Stomach (tissue), 9 donors: ENCODE measurements around the gene ESCO1. TPM values are rescaled to one million over a fixed set of nuclear protein-coding genes. Genes with fewer than 3 reads are reported as not detected.

Source experiments
- DNase-seq, 2 donors: peaks; one replicate each; pipeline versions ENCODE4 v3.0.0 to v3.0.0-alpha.2; 2013 to 2019
- H3K27ac ChIP-seq, 5 donors: fragments of 200-600 bp in 4 of 5; sonication (generic) in 4 of 5; one replicate each; pipeline ENCODE4 v1.5.1; 2013 to 2019; ENCODE audit warnings: mild to moderate bottlenecking in 1 of 5, moderate library complexity in 1 of 5
- H3K27me3 ChIP-seq, 3 donors: fragments of 200-600 bp; sonication (generic); one replicate each; pipeline ENCODE4 v1.5.1; 2017 to 2019; ENCODE audit warnings: mixed run types in 1 of 3
- H3K36me3 ChIP-seq, 4 donors: fragments of 200-600 bp; sonication (generic); 1 replicate in 3 of 4; 2 replicates in 1 of 4; pipeline ENCODE4 v1.5.1; 2016 to 2019
- H3K4me1 ChIP-seq, 4 donors: fragments of 200-600 bp; sonication (generic); one replicate each; pipeline ENCODE4 v1.5.1; 2016 to 2019
- H3K4me3 ChIP-seq, 4 donors: fragments of 200-600 bp; sonication (generic) in 3 of 4; one replicate each; pipeline ENCODE4 v1.5.1; 2016 to 2019; ENCODE audit warnings: mild to moderate bottlenecking in 1 of 4
- H3K9me3 ChIP-seq, 4 donors: fragments of 200-600 bp; sonication (generic); one replicate each; pipeline ENCODE4 v1.5.1; 2016 to 2019
- EP300 ChIP-seq: sonication (generic); formaldehyde crosslinking; IDR thresholded peaks from one replicate; pipeline ENCODE4 v1.6.1; 2017; ENCODE audit warnings: antibody characterized with exemption
- POLR2A ChIP-seq, 4 donors: fragments of 450-650 bp; IDR thresholded peaks; one replicate each; pipeline ENCODE4 v1.6.1; 2016; ENCODE audit warnings: antibody characterized with exemption in 4 of 4, control low read depth in 2 of 4, mild to moderate bottlenecking in 1 of 4, moderate library complexity in 1 of 4
- POLR2AphosphoS5 ChIP-seq, 3 donors: sonication (generic); formaldehyde crosslinking; IDR thresholded peaks; one replicate each; pipeline ENCODE4 v1.6.1; 2016; ENCODE audit warnings: antibody characterized with exemption in 3 of 3
- WGBS, 5 donors: extraction: QIAGEN DNeasy Blood & Tissue Kit in 3 of 5; methylation state at CpG; one replicate each; pipeline versions ENCODE4 v1.1.5 to v1.1.7; 2013 to 2018; 5-methylcytosine and 5-hydroxymethylcytosine counted together
- intact Hi-C: fragments of 100-400 bp; cut with DNase I; formaldehyde crosslinking; loops from one replicate; pipeline ENCODE4 v1.15.1; 2023; ENCODE audit warnings: low total_unique reads
- polyA plus RNA-seq, 3 donors: library from polyadenylated mRNA; stranded (reverse); fragments of 200-250 nt; gene quantifications; one replicate each; pipeline ENCODE4 v1.2.3, GENCODE V29; 2013
- total RNA-seq, 5 donors: library from RNA; depleted of rRNA; stranded (reverse); fragments of >200 nt; gene quantifications; one replicate each; pipeline versions ENCODE4 v1.1.0 to v1.2.3, GENCODE V29; 2014 to 2016
- TF ChIP-seq, protein P1 (sequence below), 7 experiments: fragments of 450-650 bp in 4 of 7; fragments of 200-600 bp in 3 of 7; sonication (generic) in 3 of 7; IDR thresholded peaks; one replicate each; pipeline ENCODE4 v1.5.1; 2016 to 2019; ENCODE audit warnings: antibody characterized with exemption in 7 of 7, control low read depth in 2 of 7, mild to moderate bottlenecking in 1 of 7
- donor health status: healthy with polysubstance abuse.
- donor health status: Bipolar disorder and iron deficiency.
- donor health status: healthy.

Gene ESCO1
- total and polyA plus RNA-seq, 8 donors, result 5.2 to 53.6 (median 16.0) TPM

GRCh38 chr18:21489919-21490495 is 110.5 kb downstream of the ESCO1 start:
- DNase-seq, result no peak
- H3K4me3 ChIP-seq, result no peak overlapping the region
- intact Hi-C loops, result no loop called here

DNA sequence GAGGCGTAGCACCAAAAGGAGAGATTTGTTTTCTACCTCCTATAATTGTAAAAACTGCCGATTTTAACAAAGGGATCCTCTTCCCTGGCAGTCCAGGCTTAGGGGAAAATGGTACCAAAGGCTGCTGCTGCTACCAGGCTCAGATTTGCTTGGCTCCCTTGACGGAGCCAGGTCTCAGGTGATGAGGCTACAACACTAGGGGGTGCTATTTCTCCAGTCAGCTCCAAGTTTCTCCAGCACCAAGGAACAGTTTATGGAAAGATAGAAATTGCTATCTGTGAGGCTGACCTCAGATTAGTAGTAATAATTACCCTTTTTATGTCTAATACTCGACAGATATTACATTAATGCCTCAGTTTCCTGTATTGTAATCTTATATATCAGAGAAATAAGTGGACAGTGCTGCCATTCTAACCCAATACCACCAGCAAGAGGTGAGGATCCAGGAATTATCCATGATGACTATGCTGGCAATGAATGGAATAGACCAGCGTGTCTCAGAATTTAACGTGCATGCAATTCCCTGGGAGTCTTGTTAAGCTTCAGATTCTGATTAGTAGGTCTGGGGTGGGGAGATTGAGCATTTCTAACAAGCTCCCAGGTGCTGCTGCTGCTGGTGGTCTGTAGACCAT is 111.3 kb downstream of the ESCO1 start:
- Histone ChIP-seq H3K27ac (no peak overlapping the region), H3K9me3 (no peaks in the 10 kb centered on the region), H3K36me3 (no peaks in the 10 kb centered on the region), H3K4me1 (no peaks in the 10 kb centered on the region), H3K4me3 (no peak overlapping the region), H3K27me3 (peaks cover 0 to 5% (median 0%) of the 10 kb centered on the region in 3 donors)
- 34 to 53% (median 38%) methylated on average over 6 of the region's 6 CpGs for WGBS, 5 donors
- DNase-seq, result peak; percentile 45 to 84
- intact Hi-C loops, result no loop called here
- no peak for TF ChIP-seq EP300
- TF ChIP-seq, protein P1, sequence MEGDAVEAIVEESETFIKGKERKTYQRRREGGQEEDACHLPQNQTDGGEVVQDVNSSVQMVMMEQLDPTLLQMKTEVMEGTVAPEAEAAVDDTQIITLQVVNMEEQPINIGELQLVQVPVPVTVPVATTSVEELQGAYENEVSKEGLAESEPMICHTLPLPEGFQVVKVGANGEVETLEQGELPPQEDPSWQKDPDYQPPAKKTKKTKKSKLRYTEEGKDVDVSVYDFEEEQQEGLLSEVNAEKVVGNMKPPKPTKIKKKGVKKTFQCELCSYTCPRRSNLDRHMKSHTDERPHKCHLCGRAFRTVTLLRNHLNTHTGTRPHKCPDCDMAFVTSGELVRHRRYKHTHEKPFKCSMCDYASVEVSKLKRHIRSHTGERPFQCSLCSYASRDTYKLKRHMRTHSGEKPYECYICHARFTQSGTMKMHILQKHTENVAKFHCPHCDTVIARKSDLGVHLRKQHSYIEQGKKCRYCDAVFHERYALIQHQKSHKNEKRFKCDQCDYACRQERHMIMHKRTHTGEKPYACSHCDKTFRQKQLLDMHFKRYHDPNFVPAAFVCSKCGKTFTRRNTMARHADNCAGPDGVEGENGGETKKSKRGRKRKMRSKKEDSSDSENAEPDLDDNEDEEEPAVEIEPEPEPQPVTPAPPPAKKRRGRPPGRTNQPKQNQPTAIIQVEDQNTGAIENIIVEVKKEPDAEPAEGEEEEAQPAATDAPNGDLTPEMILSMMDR (IDR thresholded peaks at IDR 0.05), result peak in 5 of 7 experiments; percentile 48 to 67 (median 56)

More at GRCh38 chr18:21489919-21490495, 110.5 kb downstream of the ESCO1 start:
- no peaks in the 10 kb centered on the region for H3K36me3 ChIP-seq
- H3K4me1 ChIP-seq, result no peaks in the 10 kb centered on the region
- H3K27ac ChIP-seq, result no peak overlapping the region
- WGBS, 5 donors, result 91 to 94% (median 92%) methylated on average over 15 of the region's 15 CpGs
- no peaks in the 10 kb centered on the region for H3K9me3 ChIP-seq
- peaks cover 0 to 5% (median 0%) of the 10 kb centered on the region in 3 donors for H3K27me3 ChIP-seq
- TF ChIP-seq, protein P1 (IDR thresholded peaks at IDR 0.05), result no peak
- no peak for TF ChIP-seq POLR2A (IDR thresholded peaks at IDR 0.05)
- TF ChIP-seq POLR2AphosphoS5 (IDR thresholded peaks at IDR 0.05), result no peak
- no peak for TF ChIP-seq EP300

- no peaks in the 10 kb centered on the region for H3K9me3 ChIP-seq
- no peak for TF ChIP-seq EP300
- TF ChIP-seq, protein P1 (IDR thresholded peaks at IDR 0.05), result no peak
- TF ChIP-seq POLR2A (IDR thresholded peaks at IDR 0.05), result no peak
- TF ChIP-seq POLR2AphosphoS5 (IDR thresholded peaks at IDR 0.05), result no peak
- WGBS, 5 donors, result 74 to 84% (median 82%) methylated on average over 3 of the region's 3 CpGs
- no peaks in the 10 kb centered on the region for H3K4me1 ChIP-seq
- H3K36me3 ChIP-seq, result no peaks in the 10 kb centered on the region
- H3K27me3 ChIP-seq, result peaks cover 0 to 5% (median 0%) of the 10 kb centered on the region in 3 donors
- no peak overlapping the region for H3K4me3 ChIP-seq
- intact Hi-C loops, result no loop called here
- DNase-seq, result no peak
- no peak overlapping the region for H3K27ac ChIP-seq
These were observed 113.5 kb downstream of the ESCO1 start for GRCh38 chr18:21486905-21487437.

GRCh38 chr18:21484851-21485636 is 115.5 kb downstream of the ESCO1 start:
- Histone ChIP-seq H3K27ac (no peak overlapping the region), H3K27me3 (peaks cover 0 to 5% (median 0%) of the 10 kb centered on the region in 3 donors), H3K9me3 (no peaks in the 10 kb centered on the region), H3K36me3 (no peaks in the 10 kb centered on the region), H3K4me3 (no peak overlapping the region), H3K4me1 (no peaks in the 10 kb centered on the region)
- no peak for DNase-seq
- intact Hi-C loops, result no loop called here
- 52 to 65% (median 57%) methylated on average over 7 of the region's 7 CpGs for WGBS, 5 donors
- TF ChIP-seq POLR2A (IDR thresholded peaks at IDR 0.05) (no peak), EP300 (no peak), POLR2AphosphoS5 (IDR thresholded peaks at IDR 0.05) (no peak)
- TF ChIP-seq, protein P1 (IDR thresholded peaks at IDR 0.05), result no peak
